GM12865 (cell line): Measurements from ENCODE around the gene CGA.
"Not testable (repeated sequence)": the region's sequence is repeated elsewhere in the genome, so short reads cannot be mapped to it uniquely, and the experiment has no call there.

Experiments used
- DNase-seq: peaks from one replicate; pipeline ENCODE4 v3.0.0; 2010; ENCODE audit warnings: low read depth
- H3K4me3 ChIP-seq: 2 replicates; pipeline ENCODE4 v1.5.1; 2011; ENCODE audit warnings: mild to moderate bottlenecking, low read depth, low read length, control low read depth
- CTCF ChIP-seq: IDR thresholded peaks from 2 replicates; pipeline ENCODE4 v1.5.1; 2011; ENCODE audit warnings: low read length, control low read depth, low read depth, inconsistent platforms; ENCODE audit not compliant: insufficient read depth; ENCODE audit errors: missing control alignments

CGA gene

GRCh38 chr6:87095087-87095509, at the start of gene CGA:
Gene CGA (minus strand): TSS chr6:87095106. CDS start chr6:87088200, 6,906 bp downstream.
- H3K4me3 ChIP-seq, result no peak within 1 kb of the TSS
- no peak for TF ChIP-seq CTCF
- no peak for DNase-seq

- not testable (repeated sequence) for DNase-seq, H3K4me3 ChIP-seq
Observed at GRCh38 chr6:87139927-87140326, 45.0 kb upstream of the CGA start.

GRCh38 chr6:87139236-87139635, 44.3 kb upstream of the CGA start:
- DNase-seq, result peak; percentile 76
- no peak overlapping the region for H3K4me3 ChIP-seq
- TF ChIP-seq CTCF, result peak; percentile 63

- H3K4me3 ChIP-seq, result no peak overlapping the region
- no peak for DNase-seq
- no peak for TF ChIP-seq CTCF
Observed at GRCh38 chr6:87136963-87137362, 42.1 kb upstream of the CGA start.

- DNase-seq, result no peak
- TF ChIP-seq CTCF, result no peak
- no peak overlapping the region for H3K4me3 ChIP-seq
Observed at GRCh38 chr6:87127737-87128136, 32.8 kb upstream of the CGA start.

GRCh38 chr6:87126501-87126900, 31.6 kb upstream of the CGA start:
- no peak for DNase-seq
- no peak for TF ChIP-seq CTCF
- no peak overlapping the region for H3K4me3 ChIP-seq

- no peak for TF ChIP-seq CTCF
- peak; percentile 27 for DNase-seq
- no peak overlapping the region for H3K4me3 ChIP-seq
Observed at GRCh38 chr6:87124074-87124473, 29.2 kb upstream of the CGA start.
